Measurements from ENCODE around the gene DOCK4. TPM values are rescaled to one million over a fixed set of nuclear protein-coding genes. Genes with fewer than 3 reads are reported as not detected.

The DOCK4 gene
- total RNA-seq, 4 donors from 2014 or later, result 6.4 to 20.5 (median 9.7) TPM

- no peaks in the 10 kb centered on the region for H3K9me3 ChIP-seq
- no peaks in the 10 kb centered on the region for H3K36me3 ChIP-seq
- TF ChIP-seq EP300 (IDR thresholded peaks at IDR 0.05), result no peak
- no peak for TF ChIP-seq CTCF (IDR thresholded peaks at IDR 0.05)
- H3K27ac ChIP-seq, result no peak overlapping the region
- H3K27me3 ChIP-seq, result no peaks in the 10 kb centered on the region
- no peak for DNase-seq (ENCODE audit: low spot score in 2 of 2)
- no peak overlapping the region for H3K4me3 ChIP-seq
- H3K4me1 ChIP-seq, result peaks cover 3% of the 10 kb centered on the region
Observed at GRCh38 chr7:112122144-112122543, 84.1 kb downstream of the DOCK4 start.

- 84% methylated on average over 3 of the region's 3 CpGs for WGBS
- TF ChIP-seq CTCF (IDR thresholded peaks at IDR 0.05), result no peak
- no peak for TF ChIP-seq POLR2AphosphoS5 (IDR thresholded peaks at IDR 0.05)
- no peak for TF ChIP-seq EP300 (IDR thresholded peaks at IDR 0.05)
- no peak for TF ChIP-seq POLR2A (IDR thresholded peaks at IDR 0.05)
- no peak overlapping the region for H3K4me3 ChIP-seq
- no peaks in the 10 kb centered on the region for H3K27me3 ChIP-seq
- H3K27ac ChIP-seq, result no peak overlapping the region
- no peaks in the 10 kb centered on the region for H3K9me3 ChIP-seq
- H3K4me1 ChIP-seq, result peaks cover 3% of the 10 kb centered on the region
- no peak for DNase-seq (ENCODE audit: low spot score in 2 of 2)
- no peaks in the 10 kb centered on the region for H3K36me3 ChIP-seq
Observed at GRCh38 chr7:112121318-112121717, 84.9 kb downstream of the DOCK4 start.

GRCh38 chr7:112120696-112121217, 85.4 kb downstream of the DOCK4 start:
- 88% methylated on average over 1 of the region's 1 CpG for WGBS

GRCh38 chr7:112118581-112119566, 87.3 kb downstream of the DOCK4 start:
- no peak for DNase-seq (ENCODE audit: low spot score in 2 of 2)
- H3K9me3 ChIP-seq, result no peaks in the 10 kb centered on the region
- TF ChIP-seq POLR2A (IDR thresholded peaks at IDR 0.05), result no peak
- TF ChIP-seq POLR2AphosphoS5 (IDR thresholded peaks at IDR 0.05), result no peak
- TF ChIP-seq EP300 (IDR thresholded peaks at IDR 0.05), result no peak
- TF ChIP-seq CTCF (IDR thresholded peaks at IDR 0.05), result no peak
- H3K4me1 ChIP-seq, result peaks cover 3% of the 10 kb centered on the region
- no peaks in the 10 kb centered on the region for H3K36me3 ChIP-seq
- H3K27me3 ChIP-seq, result no peaks in the 10 kb centered on the region
- H3K4me3 ChIP-seq, result no peak overlapping the region
- 71% methylated on average over 9 of the region's 9 CpGs for WGBS
- H3K27ac ChIP-seq, result peak overlapping the region; percentile 36

More at GRCh38 chr7:112120696-112121217, 85.4 kb downstream of the DOCK4 start:
- H3K4me1 ChIP-seq, result peaks cover 3% of the 10 kb centered on the region
- no peaks in the 10 kb centered on the region for H3K9me3 ChIP-seq
- no peak overlapping the region for H3K4me3 ChIP-seq
- DNase-seq (ENCODE audit: low spot score in 2 of 2), result no peak
- H3K27ac ChIP-seq, result no peak overlapping the region
- no peaks in the 10 kb centered on the region for H3K27me3 ChIP-seq
- H3K36me3 ChIP-seq, result no peaks in the 10 kb centered on the region
- TF ChIP-seq POLR2AphosphoS5 (IDR thresholded peaks at IDR 0.05) (no peak), POLR2A (IDR thresholded peaks at IDR 0.05) (no peak), EP300 (IDR thresholded peaks at IDR 0.05) (no peak), CTCF (IDR thresholded peaks at IDR 0.05) (no peak)

- Histone ChIP-seq H3K4me1 (peaks cover 18% of the 10 kb centered on the region), H3K9me3 (no peaks in the 10 kb centered on the region), H3K27me3 (no peaks in the 10 kb centered on the region), H3K36me3 (no peaks in the 10 kb centered on the region), H3K27ac (no peak overlapping the region), H3K4me3 (no peak overlapping the region)
- TF ChIP-seq EP300 (IDR thresholded peaks at IDR 0.05) (no peak), CTCF (IDR thresholded peaks at IDR 0.05) (no peak), POLR2AphosphoS5 (IDR thresholded peaks at IDR 0.05) (no peak), POLR2A (IDR thresholded peaks at IDR 0.05) (no peak)
- no peak for DNase-seq (ENCODE audit: low spot score in 2 of 2)
- WGBS, result 96% methylated on average over 1 of the region's 1 CpG
Observed at GRCh38 chr7:112116894-112117293, 89.3 kb downstream of the DOCK4 start.
